Mucosa of descending colon (tissue), 3 donors: ENCODE measurements around the gene ZNF70. TPM values are rescaled to one million over a fixed set of nuclear protein-coding genes. Genes with fewer than 3 reads are reported as not detected.

Experiments
- ATAC-seq: fragments of 200-7000 bp; cut with Tn5 transposase; one replicate; pipeline ENCODE4 v1.9.1; 2020; ENCODE audit warnings: mild to moderate bottlenecking, moderate library complexity
- DNase-seq, 3 donors: peaks; one replicate each; pipeline ENCODE4 v3.0.0-alpha.2; 2020
- H3K36me3 ChIP-seq: fragments of 200-600 bp; one replicate; pipeline ENCODE4 v1.8.0; 2021; ENCODE audit warnings: low read depth, mild to moderate bottlenecking
- H3K4me1 ChIP-seq: fragments of 200-600 bp; one replicate; pipeline ENCODE4 v1.8.0; 2021; ENCODE audit warnings: low read depth, mild to moderate bottlenecking
- H3K4me3 ChIP-seq: fragments of 200-600 bp; one replicate; pipeline ENCODE4 v1.8.0; 2021; ENCODE audit warnings: mild to moderate bottlenecking
- H3K9me3 ChIP-seq: fragments of 200-600 bp; one replicate; pipeline ENCODE4 v1.8.0; 2021; ENCODE audit warnings: mild to moderate bottlenecking
- intact Hi-C, 2 donors: fragments of 100-400 bp; cut with DNase I in 1 of 2; cut with micrococcal nuclease in 1 of 2; formaldehyde crosslinking; loops; one replicate each; pipeline versions ENCODE4 v1.11.0 to v1.11.1; 2022; cut with DNase I, micrococcal nuclease
- total RNA-seq, 3 donors: library from RNA; stranded (reverse); fragmentation: NEBNext Ultra II Directional in 2 of 3; extraction: Animal tissue kit (Norgen Biotek cat#: 25700) in 2 of 3; gene quantifications; one replicate each; pipeline versions ENCODE4 v1.2.1 to v1.2.4, GENCODE V29; 2021 to 2023
- TF ChIP-seq, protein P1 (sequence below): fragments of 200-600 bp; IDR thresholded peaks from one replicate; pipeline ENCODE4 v1.8.0; 2022; ENCODE audit warnings: antibody characterized with exemption, mild to moderate bottlenecking
- donor health status: DM: no; HTN: no; CAD: no; lungs with moderate emphysema.
- donor health status: DM: no; HTN: no; CAD: no.
- donor health status: DM: no; HTN: yes; CAD: no.

Gene ZNF70
- total RNA-seq, 3 donors from 2014 or later, result 3.4 to 7.5 (median 3.7) TPM

- Histone ChIP-seq H3K36me3 (no peaks in the 10 kb centered on the region), H3K4me1 (peaks cover 11% of the 10 kb centered on the region), H3K9me3 (no peaks in the 10 kb centered on the region), H3K4me3 (no peak overlapping the region)
- DNase-seq (no peak), ATAC-seq (no peak)
- intact Hi-C loops, result no loop called here
- TF ChIP-seq, protein P1, sequence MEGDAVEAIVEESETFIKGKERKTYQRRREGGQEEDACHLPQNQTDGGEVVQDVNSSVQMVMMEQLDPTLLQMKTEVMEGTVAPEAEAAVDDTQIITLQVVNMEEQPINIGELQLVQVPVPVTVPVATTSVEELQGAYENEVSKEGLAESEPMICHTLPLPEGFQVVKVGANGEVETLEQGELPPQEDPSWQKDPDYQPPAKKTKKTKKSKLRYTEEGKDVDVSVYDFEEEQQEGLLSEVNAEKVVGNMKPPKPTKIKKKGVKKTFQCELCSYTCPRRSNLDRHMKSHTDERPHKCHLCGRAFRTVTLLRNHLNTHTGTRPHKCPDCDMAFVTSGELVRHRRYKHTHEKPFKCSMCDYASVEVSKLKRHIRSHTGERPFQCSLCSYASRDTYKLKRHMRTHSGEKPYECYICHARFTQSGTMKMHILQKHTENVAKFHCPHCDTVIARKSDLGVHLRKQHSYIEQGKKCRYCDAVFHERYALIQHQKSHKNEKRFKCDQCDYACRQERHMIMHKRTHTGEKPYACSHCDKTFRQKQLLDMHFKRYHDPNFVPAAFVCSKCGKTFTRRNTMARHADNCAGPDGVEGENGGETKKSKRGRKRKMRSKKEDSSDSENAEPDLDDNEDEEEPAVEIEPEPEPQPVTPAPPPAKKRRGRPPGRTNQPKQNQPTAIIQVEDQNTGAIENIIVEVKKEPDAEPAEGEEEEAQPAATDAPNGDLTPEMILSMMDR, result no peak
Measured at GRCh38 chr22:23773483-23774113, 22.7 kb upstream of the ZNF70 start.

DNA sequence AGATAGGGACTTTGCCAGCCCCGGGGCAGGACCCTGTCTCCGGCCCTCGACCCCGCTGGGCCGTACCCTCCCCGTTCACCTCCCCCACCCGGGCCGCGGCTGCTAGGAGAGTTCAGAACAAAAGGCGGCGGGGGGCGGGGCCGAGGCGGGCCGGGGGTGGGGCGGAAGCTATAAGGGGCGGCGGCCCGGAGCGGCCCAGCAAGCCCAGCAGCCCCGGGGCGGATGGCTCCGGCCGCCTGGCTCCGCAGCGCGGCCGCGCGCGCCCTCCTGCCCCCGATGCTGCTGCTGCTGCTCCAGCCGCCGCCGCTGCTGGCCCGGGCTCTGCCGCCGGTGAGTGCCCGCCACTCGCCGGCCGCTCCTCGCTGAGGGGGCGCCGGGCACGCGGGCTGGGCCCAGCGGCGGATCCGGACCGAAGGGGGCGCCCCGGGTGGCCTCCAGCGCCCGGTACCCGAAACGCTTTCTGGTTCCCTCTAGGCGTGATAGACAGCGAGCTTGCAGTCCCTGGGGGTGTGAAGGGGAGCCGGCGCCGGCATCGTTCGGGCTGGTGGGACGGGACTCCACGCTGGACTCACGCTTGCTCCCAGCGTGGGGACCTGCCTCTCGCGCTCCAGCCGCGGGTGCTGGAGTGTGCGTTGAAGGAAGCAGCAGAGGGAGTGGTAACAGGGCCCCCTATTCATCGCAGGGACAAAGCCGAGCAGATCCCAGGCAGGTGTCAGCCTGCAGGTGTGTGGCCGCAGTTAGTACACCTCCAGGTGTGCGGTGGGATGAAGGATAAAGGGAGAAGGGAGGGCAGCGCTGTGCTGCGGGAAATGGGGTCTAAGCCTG lies 21.9 kb upstream of the ZNF70 start, which contains the start of gene MMP11:
TSS of gene MMP11 (plus strand) at position 201 of the 825 bp plus-strand sequence. CDS start at position 223, 22 bp downstream.
- no peak within 1 kb of the TSS for H3K4me3 ChIP-seq
- no peaks in the 10 kb centered on the region for H3K36me3 ChIP-seq
- H3K4me1 ChIP-seq, result peaks cover 11% of the 10 kb centered on the region
- intact Hi-C loops, result no loop called here
- H3K9me3 ChIP-seq, result no peaks in the 10 kb centered on the region
- ATAC-seq (peak; percentile 54), DNase-seq (peak; percentile 77 to 81 (median 79))
- TF ChIP-seq, protein P1, result no peak

GRCh38 chr22:23772315-23772648 lies 21.4 kb upstream of the ZNF70 start:
- TF ChIP-seq, protein P1, result no peak
- Histone ChIP-seq H3K9me3 (no peaks in the 10 kb centered on the region), H3K36me3 (no peaks in the 10 kb centered on the region), H3K4me1 (peaks cover 11% of the 10 kb centered on the region), H3K4me3 (no peak overlapping the region)
- intact Hi-C loops, result no loop called here
- DNase-seq, result no peak
- ATAC-seq, result no peak

- no peaks in the 10 kb centered on the region for H3K9me3 ChIP-seq
- intact Hi-C loops, result loop anchor here in 1 of 2 donors (5.0 kb wide), 1 partner anchor 88 kb away; the partner anchor contains the start of gene SLC2A11
- TF ChIP-seq, protein P1, result no peak
- DNase-seq (no peak), ATAC-seq (no peak)
- H3K36me3 ChIP-seq, result no peaks in the 10 kb centered on the region
- peaks cover 28% of the 10 kb centered on the region for H3K4me1 ChIP-seq
- H3K4me3 ChIP-seq, result no peak overlapping the region
Measured at GRCh38 chr22:23769321-23769965, 18.5 kb upstream of the ZNF70 start.

DNA sequence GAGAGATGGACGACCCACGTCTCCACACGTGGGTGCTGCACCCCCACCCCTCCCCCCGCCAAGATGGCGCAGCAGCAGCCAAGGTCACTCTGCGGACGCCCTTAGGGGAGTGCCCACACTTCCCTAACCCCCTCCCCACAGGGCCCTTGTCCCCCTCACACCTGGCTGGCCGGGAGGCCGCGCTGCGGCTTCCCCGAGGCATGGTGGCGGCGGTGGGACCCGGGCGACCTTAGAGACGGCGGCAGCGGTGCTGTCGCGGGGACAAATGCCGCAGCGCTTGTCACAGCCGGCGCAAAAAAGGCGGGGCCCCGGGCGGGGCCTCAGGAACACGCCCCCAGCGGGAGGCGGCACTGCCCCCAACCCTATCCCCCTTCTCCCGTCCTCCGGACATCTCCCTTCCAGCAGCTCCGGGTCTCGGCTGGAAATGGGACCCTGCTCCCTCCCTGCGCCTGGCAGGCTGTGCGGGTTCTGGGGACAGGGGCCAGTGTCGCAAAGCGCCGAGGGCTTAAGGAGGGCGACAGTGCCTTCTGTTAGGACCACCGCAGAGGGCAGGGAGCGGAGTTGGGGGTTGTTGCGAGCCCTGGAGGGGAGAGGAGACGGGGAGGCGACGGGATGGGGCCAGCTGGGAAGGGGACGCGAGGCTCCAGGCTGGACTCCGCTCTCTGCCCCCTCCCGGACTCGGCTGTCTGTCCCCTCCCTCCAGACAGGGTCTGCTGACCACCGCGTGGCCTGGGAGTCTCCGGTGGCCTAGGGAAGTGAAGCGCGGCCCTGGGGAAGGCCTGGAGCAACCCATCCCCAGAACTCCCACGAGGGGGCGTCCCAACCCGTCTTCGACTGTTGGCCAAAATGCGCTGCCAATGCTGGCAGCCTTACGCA lies 17.0 kb upstream of the ZNF70 start, which contains the start of gene CHCHD10:
TSS of gene CHCHD10 (minus strand) at position 300 of the 876 bp plus-strand sequence. CDS start at position 202, 98 bp downstream.
- H3K36me3 ChIP-seq, result no peaks in the 10 kb centered on the region
- TF ChIP-seq, protein P1, result peak; percentile 73
- intact Hi-C loops, result loop anchor here in 1 of 2 donors (5.0 kb wide), 1 partner anchor 89 kb away; the partner anchor contains the start of gene SLC2A11
- peaks cover 30% of the 10 kb centered on the region for H3K4me1 ChIP-seq
- DNase-seq (peak; percentile 92 to 93 (median 92)), ATAC-seq (peak; percentile 86)
- H3K9me3 ChIP-seq, result no peaks in the 10 kb centered on the region
- peak within 1 kb of the TSS; percentile 67 for H3K4me3 ChIP-seq
